NCI-H146 treated with DMSO at 0.1 percent for 48 hours (cell line): ENCODE data around the gene SYDE2.
"Not testable (repeated sequence)": the region's sequence is repeated elsewhere in the genome, so short reads cannot be mapped to it uniquely, and the experiment has no call there.

Source experiments
- DNase-seq: peaks from one replicate; lab custom pipeline; 2025; ENCODE audit not compliant: unreplicated experiment; lab: John Stamatoyannopoulos, UW

Gene SYDE2

DNA sequence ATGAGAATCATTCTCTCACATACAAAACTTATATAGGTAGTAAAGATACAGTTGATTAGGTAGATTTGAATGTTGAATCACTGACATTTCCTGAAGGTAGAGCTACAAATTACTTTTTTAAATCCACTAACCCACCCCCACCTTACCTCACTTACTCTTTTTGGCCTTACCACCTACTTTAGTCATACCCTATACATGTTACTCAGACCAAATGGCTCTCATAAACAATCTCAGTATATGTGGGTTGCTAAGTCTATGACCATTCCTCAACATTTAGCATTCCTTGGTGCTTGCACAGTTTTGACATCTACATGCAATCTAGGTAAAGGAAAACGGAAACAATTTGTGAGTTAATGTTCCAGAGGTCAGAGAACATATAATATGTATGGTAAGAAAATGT, 26.3 kb downstream of the SYDE2 start:
- no peak for DNase-seq

DNA sequence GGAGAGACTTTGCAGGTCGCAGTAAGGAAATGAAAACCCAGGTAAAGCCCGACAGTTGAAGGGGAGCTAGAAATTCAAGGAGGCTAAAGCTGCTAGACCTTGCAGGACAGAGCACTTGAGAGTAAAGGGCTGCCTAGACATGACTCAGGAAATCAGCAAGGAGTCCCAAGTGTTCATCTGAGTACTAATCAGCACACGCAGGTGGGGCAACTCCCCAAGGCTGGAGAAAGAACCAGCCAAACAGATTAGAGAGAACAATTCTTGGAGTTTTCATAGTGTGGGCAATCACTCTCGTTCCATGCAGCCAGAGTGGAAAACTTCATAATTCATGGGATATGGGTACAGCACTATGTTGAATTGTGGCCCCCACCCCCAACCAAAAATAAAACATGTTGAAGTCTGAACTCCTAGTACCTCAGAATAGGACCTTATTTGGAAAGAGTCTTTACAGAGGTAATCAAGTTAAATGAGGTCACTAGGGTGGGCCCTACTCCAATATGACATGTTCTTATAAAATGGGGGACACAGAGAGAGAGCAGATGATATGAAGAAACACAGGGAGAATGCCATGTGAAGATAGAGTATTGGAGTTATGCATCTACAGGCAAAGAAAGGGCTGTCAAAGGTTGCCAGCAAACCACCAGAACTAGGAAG, 28.0 kb downstream of the SYDE2 start:
- DNase-seq, result no peak

GRCh38 chr1:85171721-85172120, 29.1 kb downstream of the SYDE2 start:
- DNase-seq, result no peak

- DNase-seq, result no peak
Measured at GRCh38 chr1:85168884-85169283, 31.9 kb downstream of the SYDE2 start.

DNA sequence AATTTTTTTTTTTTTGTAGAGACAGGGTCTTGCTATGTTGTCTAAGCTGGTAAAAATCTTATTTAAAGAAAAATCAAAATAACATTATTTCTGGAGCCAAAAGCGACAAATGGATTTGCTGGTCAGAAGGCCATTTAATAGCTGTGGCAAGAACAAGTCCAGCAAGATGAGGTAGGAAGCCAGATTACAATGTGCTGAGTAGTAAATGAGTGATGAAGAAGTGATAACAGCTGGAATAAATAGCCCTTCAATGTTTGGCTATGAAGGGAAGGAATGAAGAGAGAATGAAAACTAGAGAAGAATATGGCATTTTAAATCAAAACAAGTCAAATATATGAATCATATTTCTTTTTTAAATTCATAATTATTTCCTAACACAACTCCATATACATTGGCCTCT, 34.5 kb downstream of the SYDE2 start:
- no peak for DNase-seq

DNA sequence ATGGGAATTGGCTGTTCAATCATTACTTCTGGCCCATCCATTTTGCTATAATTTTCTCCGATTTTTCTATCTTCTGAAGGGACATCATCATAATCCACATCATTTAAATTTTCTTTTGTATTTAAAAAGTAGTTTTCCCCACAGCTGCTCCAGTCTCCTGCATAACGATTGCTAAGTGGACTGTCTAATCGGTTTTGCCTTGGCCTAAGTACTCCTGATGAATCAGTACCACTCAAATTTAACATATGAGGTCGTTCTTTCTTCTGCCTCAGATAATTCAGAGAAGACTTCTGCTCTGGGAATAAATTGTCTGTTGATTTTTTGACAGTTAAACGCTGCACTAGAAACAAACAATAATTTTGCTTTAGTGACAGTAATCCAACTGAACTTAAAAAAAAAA, 41.9 kb downstream of the SYDE2 start:
- DNase-seq, result no peak

GRCh38 chr1:85157436-85157835, 43.4 kb downstream of the SYDE2 start:
- no peak for DNase-seq

- DNase-seq, result no peak
Measured at GRCh38 chr1:85153149-85153891, 47.5 kb downstream of the SYDE2 start.

- DNase-seq, result no peak
Measured at GRCh38 chr1:85151446-85151845, 49.4 kb downstream of the SYDE2 start.

- no peak for DNase-seq
Measured at GRCh38 chr1:85149805-85150204, 51.0 kb downstream of the SYDE2 start.

GRCh38 chr1:85148524-85149250, 52.1 kb downstream of the SYDE2 start:
- DNase-seq, result no peak

DNA sequence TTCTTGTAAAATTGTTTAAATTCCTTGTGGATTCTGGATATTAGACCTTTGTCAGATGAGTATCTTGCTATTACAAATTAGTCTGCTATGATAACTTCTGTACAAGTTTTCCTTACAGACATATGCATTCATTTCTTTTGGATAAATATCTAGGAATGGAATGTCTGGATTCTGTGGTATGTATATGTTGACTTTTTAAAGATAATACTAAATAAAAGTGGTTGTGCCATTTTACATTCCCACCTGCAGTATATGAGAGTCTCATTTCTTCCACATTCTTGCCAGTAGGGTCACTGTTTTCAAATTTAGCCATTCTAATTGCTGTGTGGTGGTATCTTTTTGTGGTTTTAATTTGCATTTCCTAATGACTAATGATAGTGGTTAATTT, 53.9 kb downstream of the SYDE2 start:
- DNase-seq, result no peak

DNA sequence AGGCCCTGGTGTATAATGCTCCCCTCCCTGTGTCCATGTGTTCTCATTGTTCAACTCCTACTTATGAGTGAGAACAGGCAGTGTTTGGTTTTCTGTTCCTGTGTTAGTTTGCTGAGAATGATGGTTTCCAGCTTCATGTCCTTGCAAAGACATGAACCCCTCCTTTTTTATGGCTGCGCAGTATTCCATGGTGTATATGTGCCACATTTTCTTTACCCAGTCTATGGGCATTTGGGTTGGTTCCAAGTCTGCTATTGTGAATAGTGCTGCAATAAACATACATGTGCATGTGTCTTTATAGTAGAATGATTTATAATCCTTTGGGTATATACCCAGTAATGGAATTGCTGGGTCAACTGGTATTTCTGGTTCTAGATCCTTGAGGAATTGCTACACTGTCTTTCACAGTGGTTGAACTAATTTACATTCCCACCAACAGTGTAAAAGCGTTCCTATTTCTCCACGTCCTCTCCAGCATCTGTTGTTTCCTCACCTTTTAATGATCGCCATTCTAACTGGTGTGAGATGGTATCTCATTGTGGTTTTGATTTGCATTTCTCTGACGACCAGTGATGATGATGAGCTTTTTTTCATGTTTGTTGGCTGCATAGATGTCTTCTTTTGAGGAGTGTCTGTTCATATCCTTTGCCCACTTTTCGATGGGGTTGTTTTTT, 54.4 kb downstream of the SYDE2 start:
- DNase-seq, result not testable (repeated sequence)

DNA sequence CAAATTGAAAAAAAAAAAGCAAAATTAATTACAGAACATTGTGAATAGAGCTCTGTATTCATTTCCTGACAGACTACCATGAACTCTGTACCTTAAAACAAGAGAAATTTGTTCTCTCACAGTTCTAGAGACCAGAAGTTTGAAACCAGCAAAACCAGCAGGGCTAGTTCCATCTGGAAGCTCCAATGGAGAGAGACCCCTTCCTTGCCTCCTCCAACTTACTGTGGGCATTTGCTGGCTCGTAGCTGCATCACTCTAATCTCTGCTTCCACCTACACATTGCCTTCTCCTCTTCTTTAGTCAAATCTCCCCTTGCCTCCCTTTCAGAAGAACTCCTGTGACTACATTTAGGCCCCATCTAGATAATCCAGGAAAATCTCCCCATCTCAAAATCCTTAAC, 56.5 kb downstream of the SYDE2 start:
- no peak for DNase-seq

- DNase-seq, result no peak
Measured at GRCh38 chr1:85142753-85143152, 58.1 kb downstream of the SYDE2 start.

DNA sequence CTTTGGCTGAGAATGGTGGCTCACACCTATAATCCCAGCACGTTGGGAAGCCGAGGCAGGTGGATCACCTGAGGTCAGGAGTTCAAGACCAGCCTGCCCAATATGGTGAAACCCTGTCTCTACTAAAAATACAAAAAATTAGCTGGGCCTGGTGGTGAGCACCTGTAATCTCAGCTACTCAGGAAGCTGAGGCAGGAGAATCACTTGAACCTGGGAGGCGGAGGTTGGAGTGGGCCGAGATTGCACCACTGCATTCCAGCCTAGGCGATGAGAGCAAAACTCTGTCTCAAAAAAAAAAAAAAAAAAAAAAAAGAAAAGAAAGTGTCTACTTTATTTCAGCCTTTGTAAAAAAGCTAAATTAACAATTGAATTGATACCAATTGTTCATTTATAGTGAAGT, 62.4 kb downstream of the SYDE2 start:
- not testable (repeated sequence) for DNase-seq

GRCh38 chr1:85137660-85138059, 63.2 kb downstream of the SYDE2 start:
- peak; percentile 50 for DNase-seq

DNA sequence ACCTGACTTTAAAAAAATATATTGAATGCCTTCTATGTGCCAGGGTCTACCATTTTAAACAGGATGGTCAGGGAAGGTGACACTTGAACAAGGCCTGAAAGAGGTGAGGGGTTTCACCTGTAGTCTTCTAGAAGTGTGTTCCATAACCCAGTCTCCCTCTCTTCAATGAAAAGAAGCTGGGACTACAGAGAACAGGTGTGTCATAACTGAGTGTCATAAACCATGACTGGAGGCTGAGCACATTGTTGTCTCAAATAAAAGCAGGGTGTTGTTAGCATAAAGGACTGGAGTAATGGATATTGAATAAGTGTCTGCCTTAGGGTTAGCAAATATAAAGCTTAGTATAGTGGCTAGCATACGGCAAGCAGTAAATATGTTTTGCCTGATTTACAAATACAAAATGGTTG, 65.4 kb downstream of the SYDE2 start:
- DNase-seq, result peak; percentile 63

DNA sequence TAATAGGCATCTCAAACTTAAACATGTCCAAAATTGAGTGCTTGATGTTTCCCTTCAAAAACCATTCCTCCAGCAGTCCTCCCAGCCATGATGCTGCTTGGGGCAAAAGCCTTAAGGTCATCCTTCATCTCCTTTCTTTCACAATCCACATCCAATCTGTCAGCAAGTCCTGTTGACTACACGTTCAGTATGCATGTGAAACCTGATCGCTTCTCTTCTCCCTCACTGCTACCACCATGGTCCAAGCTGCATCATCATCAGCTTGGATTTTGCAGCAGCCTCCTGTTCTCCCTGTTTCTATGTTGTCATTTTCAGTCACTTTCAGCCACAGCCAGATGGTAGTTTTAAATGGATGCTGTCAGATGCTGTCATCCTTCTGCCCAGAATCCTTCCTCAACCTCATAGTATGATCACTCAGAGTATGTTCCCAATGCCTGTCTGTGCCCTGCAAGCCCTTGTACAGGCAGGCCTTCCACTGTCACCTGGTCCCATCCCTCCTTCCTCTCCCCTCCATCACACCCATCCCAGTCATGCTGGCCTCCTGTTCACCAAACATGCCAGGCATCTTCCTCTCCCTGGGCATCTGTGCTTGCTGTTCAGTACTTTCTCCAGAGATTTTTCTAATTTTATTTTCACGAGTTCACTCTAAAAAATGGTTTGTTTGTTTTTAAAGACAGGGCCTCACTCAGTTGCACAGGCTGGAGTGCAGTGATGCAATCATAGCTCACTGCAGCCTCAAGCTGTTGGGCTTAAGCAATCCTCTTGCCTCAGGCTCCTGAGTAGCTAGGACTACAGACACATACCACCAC, 66.0 kb downstream of the SYDE2 start:
- DNase-seq, result peak; percentile 29

GRCh38 chr1:85133565-85134159, 67.2 kb downstream of the SYDE2 start:
- DNase-seq, result no peak
